ELF-1 (cell line): Measurements from ENCODE around the gene INPP4B.
"Not testable (repeated sequence)": the region's sequence is repeated elsewhere in the genome, so short reads cannot be mapped to it uniquely, and the experiment has no call there.

Source experiments
- DNase-seq: peaks from one replicate; pipeline ENCODE4 v3.0.0-alpha.2; 2016; ENCODE audit warnings: low read depth, low spot score

Gene INPP4B

GRCh38 chr4:142091691-142092182 lies 754.4 kb downstream of the INPP4B start:
- DNase-seq: no peak

GRCh38 chr4:142091085-142091513 lies 755.0 kb downstream of the INPP4B start:
- DNase-seq: no peak

GRCh38 chr4:142088906-142089305 lies 757.2 kb downstream of the INPP4B start:
- DNase-seq: peak; percentile 2

GRCh38 chr4:142085513-142086292 lies 760.4 kb downstream of the INPP4B start:
- DNase-seq: no peak

- no peak for DNase-seq
These were observed 762.8 kb downstream of the INPP4B start for GRCh38 chr4:142083264-142083663.

- DNase-seq: peak; percentile 9
These were observed 765.1 kb downstream of the INPP4B start for GRCh38 chr4:142081025-142081424.

- DNase-seq: no peak
These were observed 766.1 kb downstream of the INPP4B start for GRCh38 chr4:142079959-142080358.

GRCh38 chr4:142077048-142077447 lies 769.1 kb downstream of the INPP4B start:
- DNase-seq: no peak

- DNase-seq: not testable (repeated sequence)
These were observed 777.8 kb downstream of the INPP4B start for GRCh38 chr4:142068304-142068703.

GRCh38 chr4:142066562-142066961 lies 779.5 kb downstream of the INPP4B start:
- not testable (repeated sequence) for DNase-seq

GRCh38 chr4:142065086-142065647 lies 780.9 kb downstream of the INPP4B start:
- DNase-seq: no peak

GRCh38 chr4:142064181-142064580 lies 781.9 kb downstream of the INPP4B start:
- DNase-seq: no peak

GRCh38 chr4:142045996-142046395 lies 800.1 kb downstream of the INPP4B start:
- DNase-seq: no peak

GRCh38 chr4:142044271-142044670 lies 801.8 kb downstream of the INPP4B start:
- DNase-seq: no peak

- DNase-seq: no peak
These were observed 802.6 kb downstream of the INPP4B start for GRCh38 chr4:142043509-142043908.

GRCh38 chr4:142041788-142042187 lies 804.3 kb downstream of the INPP4B start:
- no peak for DNase-seq

GRCh38 chr4:142040043-142040442 lies 806.1 kb downstream of the INPP4B start:
- DNase-seq: peak; percentile 5

GRCh38 chr4:142036795-142037583 lies 809.1 kb downstream of the INPP4B start:
- no peak for DNase-seq

GRCh38 chr4:142035566-142035965 lies 810.5 kb downstream of the INPP4B start:
- DNase-seq: no peak

GRCh38 chr4:142034101-142034500 lies 812.0 kb downstream of the INPP4B start:
- no peak for DNase-seq

GRCh38 chr4:142030010-142030409 lies 816.1 kb downstream of the INPP4B start:
- no peak for DNase-seq

GRCh38 chr4:142021761-142022160 lies 824.3 kb downstream of the INPP4B start:
- no peak for DNase-seq
